Activated T-cell treated with anti-CD3 and anti-CD28 coated beads for 24 hours (primary cell): ENCODE measurements around the gene BCKDK.
"Not testable (repeated sequence)": the region's sequence is repeated elsewhere in the genome, so short reads cannot be mapped to it uniquely, and the experiment has no call there.

Source experiments
- DNase-seq: peaks from one replicate; pipeline ENCODE4 v3.0.0-alpha.2; 2020; ENCODE audit warnings: low read depth

Gene BCKDK

DNA sequence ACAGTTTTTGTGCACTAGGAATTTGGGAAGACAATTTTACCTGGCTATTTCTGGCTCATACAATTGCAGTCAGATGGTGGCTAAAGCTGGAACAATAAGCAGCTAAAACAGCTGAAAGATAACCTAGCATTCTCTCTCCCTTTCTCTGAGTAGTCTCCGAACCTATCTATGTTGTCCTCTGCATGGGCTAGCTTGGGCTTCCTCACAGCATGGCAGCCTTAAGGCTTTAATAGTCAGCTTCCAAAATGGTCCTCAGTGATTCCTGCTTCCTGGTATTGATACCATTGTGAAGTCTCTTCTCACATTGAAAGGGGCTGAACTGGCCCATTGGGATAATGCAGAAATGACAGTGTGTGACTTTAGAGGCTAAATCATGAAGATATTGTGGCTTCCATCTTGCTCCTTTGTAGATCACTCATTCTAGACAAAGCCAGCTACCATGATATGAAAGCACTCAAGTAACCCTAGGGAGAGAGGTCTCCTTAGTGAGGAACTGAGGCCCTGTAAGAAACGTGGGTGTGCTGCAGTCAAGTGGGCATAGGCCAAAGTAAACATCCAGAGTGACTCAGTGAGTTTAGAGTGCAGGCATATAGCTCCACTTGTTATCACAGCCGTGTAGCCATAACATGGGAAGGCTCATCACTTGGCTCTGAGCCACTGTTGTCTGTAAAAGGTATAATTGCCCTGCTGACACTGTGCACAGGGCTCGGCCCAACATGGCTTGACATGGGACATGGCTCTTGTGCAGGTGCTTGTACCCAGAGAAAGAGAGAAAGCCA, 8.1 kb upstream of the BCKDK start:
- no peak for DNase-seq

DNA sequence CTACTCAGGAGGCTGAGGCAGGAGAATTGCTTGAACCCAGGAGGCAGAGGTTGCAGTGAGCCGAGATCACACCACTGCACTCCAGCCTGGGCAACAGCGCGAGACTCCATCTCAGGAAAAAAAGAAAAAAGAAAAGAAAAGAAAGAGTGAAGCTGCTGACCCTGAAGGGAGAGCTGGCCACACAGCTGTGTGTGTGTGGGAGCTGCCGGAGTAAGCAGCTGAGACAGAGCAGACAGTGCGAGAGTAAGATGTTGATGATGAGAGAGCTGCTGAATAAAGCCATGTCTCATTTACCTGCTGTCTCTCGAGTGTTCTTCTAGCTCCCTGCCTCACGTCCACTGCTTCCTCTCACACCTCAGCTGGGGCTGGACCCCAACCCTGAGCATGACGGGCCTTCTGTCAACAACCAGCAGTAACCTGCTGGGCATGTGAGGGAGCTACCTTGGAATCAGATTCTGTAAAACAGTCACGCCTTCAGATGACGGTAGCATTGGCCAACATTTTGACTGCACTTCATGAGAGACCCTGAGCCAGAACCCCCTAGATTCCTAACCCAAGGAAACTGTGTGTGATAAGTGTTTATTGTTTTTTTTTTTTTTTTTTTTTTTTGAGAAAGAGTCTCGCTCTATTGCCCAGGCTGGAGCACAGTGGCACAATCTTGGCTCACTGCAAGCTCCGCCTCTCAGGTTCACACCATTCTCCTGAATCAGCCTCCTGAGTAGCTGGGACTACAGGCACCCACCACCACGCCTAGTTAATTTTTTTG, 7.1 kb upstream of the BCKDK start:
- not testable (repeated sequence) for DNase-seq

DNA sequence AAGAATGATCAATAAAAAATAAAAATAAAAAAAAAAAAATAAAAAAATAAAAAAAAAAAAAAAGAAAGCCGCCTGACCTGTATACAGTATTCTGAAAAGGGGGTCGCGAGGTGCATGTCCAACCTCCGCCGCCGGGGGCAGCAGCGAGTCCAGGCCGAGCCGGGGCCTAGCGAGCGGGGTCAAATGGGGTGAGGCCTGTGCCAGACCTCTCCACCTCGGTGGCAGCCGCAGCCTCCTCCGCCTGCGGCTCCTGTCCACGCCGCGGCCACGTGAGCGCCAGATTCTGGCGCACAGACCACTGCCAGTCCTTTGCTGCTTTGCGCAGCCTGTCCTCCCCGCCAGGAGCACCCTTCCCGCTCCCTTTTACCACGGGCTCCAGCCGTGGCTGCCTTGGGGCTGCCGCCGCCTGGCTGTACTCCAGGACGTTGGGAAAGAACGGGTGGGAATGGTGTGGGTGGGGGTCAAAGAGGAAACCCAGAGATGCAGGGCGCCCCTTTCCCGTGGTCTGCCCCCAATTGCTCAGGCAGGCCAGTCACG, 2.4 kb upstream of the BCKDK start:
- DNase-seq: peak; percentile 73

DNA sequence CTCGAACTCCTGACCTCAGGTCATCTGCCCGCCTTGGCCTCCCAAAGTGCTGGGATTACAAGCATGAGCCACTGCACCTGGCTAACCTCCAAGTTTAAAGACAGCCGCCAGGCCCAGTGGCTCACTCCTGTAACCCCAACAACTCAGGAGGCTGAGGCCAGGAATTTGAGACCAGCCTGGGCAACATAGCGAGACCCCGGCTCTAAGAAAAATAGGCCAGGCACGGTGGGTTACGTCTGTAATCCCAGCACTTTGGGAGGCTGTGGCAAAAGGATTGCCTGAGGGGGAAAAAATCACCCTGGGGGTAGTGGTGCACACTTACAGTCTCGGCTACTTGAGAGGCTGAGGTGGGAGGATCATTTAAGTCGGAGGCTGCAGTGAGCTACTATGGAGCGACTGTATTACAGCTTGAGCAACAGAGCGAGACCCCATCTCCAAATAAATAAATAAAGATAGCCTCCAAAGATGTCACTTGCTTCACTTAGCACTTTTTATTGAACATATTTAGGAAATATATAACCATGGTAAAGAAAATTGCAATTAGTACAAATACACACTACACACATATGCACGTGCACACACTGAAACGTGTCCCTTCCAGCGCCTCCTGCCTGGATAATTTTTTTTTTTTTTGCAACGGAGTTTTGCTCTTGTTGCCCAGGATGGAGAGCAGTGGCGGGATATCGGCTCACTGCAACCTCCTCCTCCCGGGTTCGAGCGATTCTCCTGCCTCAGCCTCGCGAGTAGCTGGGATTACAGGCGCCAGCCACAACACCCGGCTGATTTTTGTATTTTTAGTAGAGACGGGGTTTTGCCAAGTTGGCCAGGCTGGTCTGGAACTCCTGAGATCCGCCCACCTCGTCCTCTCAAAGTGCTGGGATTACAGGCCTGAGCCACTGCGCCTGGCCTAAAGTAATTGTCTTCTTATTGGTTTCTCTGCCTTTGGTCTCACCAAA, 1.4 kb upstream of the BCKDK start:
- no peak for DNase-seq

DNA sequence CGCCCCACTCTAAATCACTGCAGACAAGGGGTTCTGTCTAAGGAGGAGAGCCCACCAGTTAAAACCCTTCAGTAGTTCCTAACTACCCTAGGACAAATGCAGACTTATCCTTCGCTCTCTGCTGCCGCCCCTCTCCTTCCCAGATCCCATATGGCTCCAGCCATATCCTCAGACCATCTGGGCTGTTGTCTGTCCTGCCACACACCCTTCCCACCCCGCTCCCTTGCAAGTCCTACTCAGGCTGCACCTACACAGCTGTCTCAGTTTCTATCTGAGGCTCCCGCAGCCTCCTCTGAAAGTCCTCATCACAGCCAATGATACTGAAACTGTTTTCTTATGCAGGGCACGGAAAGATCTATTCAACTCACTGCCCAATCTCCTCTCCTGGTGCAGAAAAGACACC, 720 bp upstream of the BCKDK start:
- no peak for DNase-seq

DNA sequence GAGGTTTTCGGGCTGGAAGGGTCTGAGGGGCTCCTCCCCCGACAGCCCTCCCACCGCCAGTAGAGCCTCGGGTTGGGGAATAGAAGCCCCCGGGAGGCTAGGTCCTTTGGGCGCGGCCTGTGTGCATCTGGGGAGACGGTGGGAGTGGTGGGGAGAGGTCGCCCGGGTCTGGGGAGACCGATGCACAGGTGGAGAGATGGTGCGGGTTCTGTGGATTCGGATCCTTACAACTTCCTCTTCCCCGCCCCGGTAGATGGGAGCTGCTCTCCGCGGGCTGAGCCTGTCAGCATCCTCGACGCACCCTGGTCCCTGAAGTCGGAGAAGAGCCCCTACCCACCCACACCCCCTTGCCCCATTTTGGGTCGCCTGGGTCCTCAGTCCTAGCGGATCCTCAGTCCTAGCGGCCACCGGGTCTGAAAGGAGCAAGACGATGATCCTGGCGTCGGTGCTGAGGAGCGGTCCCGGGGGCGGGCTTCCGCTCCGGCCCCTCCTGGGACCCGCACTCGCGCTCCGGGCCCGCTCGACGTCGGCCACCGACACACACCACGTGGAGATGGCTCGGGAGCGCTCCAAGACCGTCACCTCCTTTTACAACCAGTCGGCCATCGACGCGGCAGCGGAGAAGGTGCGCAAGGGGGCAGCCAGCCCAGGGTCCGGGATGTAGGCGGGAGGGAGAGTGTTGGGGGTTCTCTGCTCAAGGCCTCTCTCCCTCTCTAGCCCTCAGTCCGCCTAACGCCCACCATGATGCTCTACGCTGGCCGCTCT, 790 bp downstream of the BCKDK start:
- no peak for DNase-seq

DNA sequence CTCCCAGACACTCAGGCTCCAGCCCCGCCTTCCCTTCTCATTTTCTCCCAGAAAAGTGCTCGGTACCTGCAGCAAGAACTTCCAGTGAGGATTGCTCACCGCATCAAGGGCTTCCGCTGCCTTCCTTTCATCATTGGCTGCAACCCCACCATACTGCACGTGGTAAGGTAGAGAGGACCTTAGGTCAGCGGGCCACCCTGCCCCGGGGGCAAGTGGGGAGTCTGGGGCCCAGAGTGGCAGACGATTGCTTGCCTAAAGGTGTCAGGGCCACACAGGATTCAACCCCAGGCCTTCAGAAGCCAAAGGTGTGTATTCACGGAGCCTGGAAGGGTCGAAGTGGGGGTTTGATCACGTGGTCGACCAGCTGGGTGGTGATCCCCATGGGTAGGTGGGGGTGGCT, 1.4 kb downstream of the BCKDK start:
- no peak for DNase-seq

DNA sequence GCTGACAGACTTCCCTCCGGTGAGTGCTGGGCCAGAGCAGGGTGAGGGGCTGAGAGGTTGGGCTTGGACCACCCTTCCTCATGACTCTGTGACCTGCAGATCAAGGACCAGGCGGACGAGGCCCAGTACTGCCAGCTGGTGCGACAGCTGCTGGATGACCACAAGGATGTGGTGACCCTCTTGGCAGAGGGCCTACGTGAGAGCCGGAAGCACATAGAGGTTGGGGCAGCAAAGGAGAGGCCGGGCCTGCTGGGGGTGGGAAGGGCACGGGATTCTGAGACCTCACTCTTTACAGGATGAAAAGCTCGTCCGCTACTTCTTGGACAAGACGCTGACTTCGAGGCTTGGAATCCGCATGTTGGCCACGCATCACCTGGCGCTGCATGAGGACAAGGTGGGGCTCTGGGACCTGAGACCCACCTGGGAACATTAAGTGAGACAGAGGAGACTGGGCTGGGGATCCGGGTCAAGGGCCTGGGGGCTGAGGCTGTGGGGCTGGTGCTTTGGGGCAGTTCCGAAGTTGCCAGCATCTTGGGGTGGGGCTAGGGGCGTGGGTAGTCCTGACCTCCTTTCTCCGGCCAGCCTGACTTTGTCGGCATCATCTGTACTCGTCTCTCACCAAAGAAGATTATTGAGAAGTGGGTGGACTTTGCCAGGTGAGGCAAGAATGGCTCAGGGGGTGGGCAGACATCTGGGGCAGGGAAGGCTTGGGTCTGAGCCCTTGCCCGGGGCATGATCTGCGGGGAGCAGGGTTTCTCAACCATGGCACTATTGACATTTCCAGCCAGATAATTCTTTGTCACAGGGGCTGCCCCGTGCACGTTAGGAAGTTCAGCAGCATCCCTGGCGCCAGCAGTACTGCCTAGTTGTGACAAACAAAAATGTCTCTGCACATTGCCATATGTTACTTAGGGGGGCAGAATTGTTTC, 2.2 kb downstream of the BCKDK start:
- no peak for DNase-seq

DNA sequence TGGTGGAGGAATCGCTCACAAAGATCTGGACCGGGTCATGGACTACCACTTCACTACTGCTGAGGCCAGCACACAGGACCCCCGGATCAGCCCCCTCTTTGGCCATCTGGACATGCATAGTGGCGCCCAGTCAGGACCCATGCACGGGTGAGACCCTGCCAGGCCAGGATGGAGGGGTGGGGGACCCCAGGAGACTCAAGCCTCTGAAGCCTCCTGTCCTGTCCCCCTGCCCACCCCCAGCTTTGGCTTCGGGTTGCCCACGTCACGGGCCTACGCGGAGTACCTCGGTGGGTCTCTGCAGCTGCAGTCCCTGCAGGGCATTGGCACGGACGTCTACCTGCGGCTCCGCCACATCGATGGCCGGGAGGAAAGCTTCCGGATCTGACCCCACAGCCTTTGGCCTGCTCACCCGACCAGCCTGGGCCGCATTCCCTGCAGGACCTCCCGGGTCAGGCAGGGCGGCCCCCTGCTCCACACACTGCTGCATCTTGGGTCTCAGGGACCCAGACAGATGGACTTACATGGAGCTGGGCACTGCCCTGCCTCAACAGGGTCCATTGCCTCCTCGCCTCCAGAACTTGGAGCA, 3.8 kb downstream of the BCKDK start:
- no peak for DNase-seq

DNA sequence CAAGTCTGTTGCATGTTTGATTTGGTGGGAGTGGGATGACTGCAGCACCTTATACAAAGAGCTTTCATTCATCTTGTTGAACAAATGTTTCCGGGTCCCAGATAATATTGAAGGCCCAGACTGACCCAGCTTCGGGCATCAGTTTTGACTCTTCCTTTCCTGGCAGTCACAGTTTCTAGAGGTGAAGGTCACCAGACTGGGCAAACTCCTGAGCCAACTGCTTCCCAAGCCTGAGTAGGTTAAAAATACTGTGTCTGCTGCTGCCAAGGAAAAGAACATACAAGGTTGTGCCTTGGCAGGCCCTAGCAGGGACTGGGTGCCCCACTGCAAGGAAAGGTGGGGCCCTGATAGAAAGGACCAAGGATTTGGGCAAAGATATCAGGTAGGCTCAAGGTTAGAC, 4.5 kb downstream of the BCKDK start:
- no peak for DNase-seq

DNA sequence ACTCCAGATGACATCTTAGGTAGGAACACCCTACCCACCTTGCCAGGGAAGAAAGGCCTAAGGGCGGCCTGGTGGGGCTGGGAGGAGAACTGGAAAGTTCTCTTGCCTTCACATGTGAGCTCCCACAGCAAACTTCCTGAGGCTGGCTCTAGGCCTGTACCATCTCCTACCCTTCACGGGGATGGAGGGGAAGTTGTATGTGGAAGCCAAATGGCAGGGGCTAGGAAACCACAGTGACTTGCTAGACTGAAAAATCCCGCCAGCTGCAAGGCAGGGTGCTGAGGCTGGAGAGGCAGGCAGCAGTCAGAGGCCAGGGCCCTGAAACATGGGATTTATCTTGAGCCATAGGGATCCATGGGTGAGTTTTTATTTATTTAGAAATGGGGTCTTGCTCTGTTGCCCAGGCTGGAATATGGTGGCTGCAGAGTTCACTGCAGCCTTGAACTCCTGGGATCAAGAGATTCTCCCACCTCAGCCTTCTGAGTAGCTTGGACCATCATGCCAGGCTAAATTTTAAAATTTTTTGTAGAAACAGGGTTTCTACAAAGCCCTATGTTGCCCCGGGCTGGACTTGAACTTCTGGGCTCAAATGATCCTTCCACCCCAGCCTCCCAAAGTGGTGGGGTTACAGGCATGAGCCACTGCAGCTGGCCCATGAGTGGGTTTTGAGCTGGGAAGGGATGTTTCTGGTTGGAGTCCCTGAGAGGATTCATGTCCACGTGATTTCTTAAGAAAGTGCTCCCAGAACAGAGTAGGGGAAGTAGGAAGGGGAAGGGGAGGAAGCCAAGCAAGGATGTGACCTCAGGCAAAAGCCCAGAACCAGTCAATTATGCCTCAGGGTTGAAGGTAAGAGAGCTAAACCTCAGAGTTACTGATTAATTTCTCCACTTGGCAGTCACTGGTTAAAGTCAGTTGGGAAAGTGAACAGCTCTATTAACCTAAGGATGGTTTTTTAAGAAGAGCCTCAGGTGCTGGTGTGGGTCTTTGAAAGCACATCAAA, 5.2 kb downstream of the BCKDK start:
- no peak for DNase-seq

DNA sequence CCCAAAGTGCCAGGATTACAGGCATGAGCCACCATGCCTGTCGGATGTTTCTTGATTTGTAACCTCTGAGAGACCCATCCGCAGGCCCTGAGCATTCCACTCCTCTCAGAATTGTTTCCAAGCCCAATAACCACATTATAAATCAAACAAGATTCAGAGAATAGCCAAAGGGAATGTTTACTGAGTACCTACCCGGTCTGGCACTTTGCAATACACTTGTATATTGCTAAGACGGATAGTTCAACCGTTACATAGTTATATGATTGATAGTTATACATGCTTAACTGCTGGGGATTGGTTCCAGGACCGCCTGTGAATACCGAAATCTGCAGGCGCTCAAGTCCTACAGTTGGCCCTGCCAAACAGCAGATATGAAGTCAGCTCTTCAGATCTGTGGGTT, 6.3 kb downstream of the BCKDK start:
- DNase-seq: no peak

DNA sequence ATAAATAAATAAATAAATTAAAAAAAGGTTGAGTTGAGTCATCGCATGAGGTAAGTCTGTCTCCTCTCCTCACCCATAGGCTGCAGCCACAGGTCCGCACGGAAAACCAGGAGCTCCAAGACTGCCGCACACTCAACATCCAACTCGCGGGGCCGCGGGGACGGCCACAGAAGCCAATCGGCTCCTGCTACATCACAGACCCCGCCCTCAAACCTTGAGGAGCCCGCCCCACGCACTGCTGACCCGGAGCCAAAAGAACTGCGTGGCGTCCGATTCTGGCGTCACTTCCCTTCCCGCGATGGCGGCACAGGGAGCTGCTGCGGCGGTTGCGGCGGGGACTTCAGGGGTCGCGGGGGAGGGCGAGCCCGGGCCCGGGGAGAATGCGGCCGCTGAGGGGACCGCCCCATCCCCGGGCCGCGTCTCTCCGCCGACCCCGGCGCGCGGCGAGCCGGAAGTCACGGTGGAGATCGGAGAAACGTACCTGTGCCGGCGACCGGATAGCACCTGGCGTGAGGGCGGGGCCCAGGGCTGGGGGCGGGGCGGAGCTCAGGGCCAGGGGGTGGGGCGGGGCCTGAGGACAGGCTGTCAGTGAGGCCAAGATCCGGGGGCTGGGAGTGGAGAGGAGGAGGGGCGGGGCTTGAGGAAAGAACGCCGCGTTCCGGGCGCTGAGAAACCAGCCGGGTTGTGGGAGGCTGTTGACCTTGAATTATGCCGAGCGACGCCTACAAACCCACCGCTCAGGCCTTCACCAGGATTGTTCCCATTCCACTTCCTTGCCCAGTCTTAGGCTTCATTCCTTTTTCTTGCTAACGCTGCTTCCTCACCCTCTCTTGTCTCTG, 9.4 kb downstream of the BCKDK start, which contains the start of gene KAT8:
Gene KAT8 (plus strand): TSS at position 281 of the 839 bp plus-strand sequence. CDS start 18 bp downstream, at position 299.
- DNase-seq: peak; percentile 95

DNA sequence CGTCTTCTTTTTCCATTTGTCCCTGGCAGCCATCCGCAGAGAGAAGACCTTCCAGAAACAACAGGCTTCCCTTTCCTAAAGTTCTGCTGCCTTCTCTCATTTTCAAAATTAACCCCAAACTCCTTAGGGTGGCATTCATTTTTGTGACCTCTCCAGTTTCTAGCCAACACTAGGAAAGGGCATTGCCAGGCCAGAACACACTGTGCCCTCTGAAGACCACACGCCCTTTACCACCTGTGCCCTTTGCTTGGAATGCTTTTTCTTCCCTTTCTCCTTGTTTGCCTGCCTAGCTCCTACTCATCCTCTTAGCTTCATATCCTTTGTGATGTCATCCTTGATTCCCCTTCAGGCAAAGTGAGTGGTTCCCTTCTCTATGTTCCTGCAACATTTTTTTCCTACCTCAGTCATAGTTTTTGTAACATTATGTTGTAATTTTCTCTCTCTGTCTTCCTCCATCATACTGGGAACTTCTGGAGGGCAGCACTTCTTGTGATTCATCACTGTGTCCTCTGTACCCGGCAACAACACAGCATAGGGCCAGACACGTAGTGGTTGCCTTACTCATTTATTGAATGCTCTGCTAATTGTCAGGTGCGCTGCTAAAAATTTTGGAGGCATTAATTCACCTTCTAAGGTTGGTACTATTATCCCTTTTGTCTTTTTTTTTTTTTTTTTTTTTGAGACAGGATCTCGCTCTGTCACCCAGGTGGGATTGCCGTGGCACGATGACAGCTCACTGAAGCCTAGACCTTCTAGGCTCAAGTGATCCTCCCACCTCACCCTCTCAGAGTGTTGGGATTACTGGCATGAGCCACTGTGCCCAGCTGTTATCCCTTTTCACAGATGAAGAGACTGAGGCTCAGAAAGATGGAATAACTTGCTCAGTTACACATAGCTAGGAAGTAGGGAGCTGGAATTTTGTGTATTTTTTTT, 10.3 kb downstream of the BCKDK start:
- DNase-seq: no peak

DNA sequence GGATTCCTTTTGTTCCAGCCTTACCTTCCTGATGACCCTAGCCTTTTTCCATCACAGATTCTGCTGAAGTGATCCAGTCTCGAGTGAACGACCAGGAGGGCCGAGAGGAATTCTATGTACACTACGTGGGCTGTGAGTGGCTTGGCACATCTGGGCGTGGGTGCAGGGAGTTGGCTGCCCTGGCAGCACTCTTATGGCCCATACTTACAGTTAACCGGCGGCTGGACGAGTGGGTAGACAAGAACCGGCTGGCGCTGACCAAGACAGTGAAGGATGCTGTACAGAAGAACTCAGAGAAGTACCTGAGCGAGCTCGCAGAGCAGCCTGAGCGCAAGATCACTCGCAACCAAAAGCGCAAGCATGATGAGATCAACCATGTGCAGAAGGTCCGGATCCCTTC, 11.9 kb downstream of the BCKDK start:
- no peak for DNase-seq

DNA sequence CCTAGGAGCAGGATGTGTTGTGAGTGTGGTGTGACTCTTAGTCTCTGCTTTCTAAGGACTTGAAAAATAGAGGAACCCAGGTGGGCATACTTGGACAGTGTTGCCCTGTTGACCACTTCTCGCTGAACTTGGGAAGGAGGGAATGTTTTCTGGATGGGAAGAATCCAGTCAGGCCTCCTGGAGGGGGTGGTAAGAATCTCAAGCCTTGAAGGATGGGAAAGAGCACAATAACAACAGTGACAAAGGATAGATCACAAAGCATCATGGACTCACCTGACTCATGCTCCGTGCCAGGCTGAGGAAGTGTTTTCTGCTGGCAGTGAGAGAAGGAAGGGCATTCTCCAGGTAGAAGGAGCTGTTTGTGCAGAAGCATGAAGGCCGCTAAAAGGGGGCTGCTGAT, 17.7 kb downstream of the BCKDK start:
- DNase-seq: no peak
